ES-I3 (cell line): Measurements from ENCODE around the gene KRTAP9-9.

Experiments used
- H3K36me3 ChIP-seq: 2 replicates; pipeline ENCODE4 v1.6.1; 2013; ENCODE audit warnings: mild to moderate bottlenecking, low read length, control low read depth, moderate library complexity; ENCODE audit not compliant: insufficient read depth
- H3K4me1 ChIP-seq: 2 replicates; pipeline ENCODE4 v1.6.1; 2013; ENCODE audit warnings: mild to moderate bottlenecking, control low read depth, low read length; ENCODE audit not compliant: insufficient read depth
- H3K9ac ChIP-seq: 2 replicates; pipeline ENCODE4 v1.6.1; 2013; ENCODE audit warnings: low read depth, mild to moderate bottlenecking, low read length, moderate library complexity
- H3K9me3 ChIP-seq: 2 replicates; pipeline ENCODE4 v1.6.1; 2013; ENCODE audit warnings: mild to moderate bottlenecking, low read length, moderate library complexity; ENCODE audit not compliant: control insufficient read depth, insufficient read depth

Gene KRTAP9-9

DNA sequence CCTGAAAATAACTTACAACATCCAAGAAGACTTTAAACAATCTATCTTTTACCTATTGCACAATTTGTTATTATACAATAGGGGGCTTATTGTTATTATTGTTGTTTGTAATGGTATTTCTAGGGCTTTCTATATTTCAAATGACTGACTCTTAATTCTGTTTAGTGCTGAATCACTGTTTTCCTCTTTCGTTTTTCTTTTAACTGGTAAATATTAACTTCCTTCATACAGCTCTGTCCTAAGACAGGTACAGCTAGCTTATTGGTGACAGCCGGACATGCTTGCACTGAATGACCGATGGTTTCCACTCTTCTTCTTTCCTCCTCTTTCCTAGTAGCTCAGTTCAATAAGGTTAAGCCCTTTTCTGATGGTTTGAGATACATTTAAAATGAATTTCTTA lies 31.9 kb downstream of the KRTAP9-9 start:
- H3K36me3 ChIP-seq: no peaks in the 10 kb centered on the region
- H3K9me3 ChIP-seq: no peaks in the 10 kb centered on the region
- H3K4me1 ChIP-seq: no peaks in the 10 kb centered on the region
- no peak overlapping the region for H3K9ac ChIP-seq

GRCh38 chr17:41294016-41294415 lies 38.8 kb downstream of the KRTAP9-9 start:
- peaks cover 4% of the 10 kb centered on the region; the same call in 1 of the 2 replicates for H3K9me3 ChIP-seq

DNA sequence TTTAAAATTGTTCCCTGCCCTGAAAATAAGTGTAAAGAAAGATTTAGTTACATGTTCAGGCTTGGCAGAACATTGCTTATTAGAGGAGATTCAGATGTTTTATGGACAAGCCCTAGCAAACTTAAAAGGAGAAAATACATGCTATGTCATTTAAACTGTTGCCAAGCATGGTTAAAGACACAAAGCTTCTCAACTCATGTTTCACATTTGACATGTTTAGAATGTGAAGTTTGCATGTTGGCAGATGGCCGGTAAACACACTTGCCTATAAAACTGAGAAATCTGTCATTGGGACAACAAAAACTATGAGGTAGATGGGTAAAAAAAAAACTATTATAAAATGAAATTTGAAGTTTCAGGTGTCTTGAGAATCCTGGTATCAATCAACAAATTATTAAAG lies 41.7 kb downstream of the KRTAP9-9 start:
- Histone ChIP-seq H3K9me3 (peaks cover 4% of the 10 kb centered on the region; the same call in 1 of the 2 replicates), H3K9ac (no peak overlapping the region), H3K4me1 (no peaks in the 10 kb centered on the region), H3K36me3 (no peaks in the 10 kb centered on the region)

More at GRCh38 chr17:41294016-41294415, 38.8 kb downstream of the KRTAP9-9 start:
- Histone ChIP-seq H3K4me1 (no peaks in the 10 kb centered on the region), H3K36me3 (no peaks in the 10 kb centered on the region), H3K9ac (no peak overlapping the region)

- Histone ChIP-seq H3K9ac (no peak overlapping the region), H3K9me3 (peaks cover 4% of the 10 kb centered on the region; the same call in 1 of the 2 replicates), H3K4me1 (no peaks in the 10 kb centered on the region)
Measured at GRCh38 chr17:41298458-41299135, 43.4 kb downstream of the KRTAP9-9 start.

GRCh38 chr17:41301204-41301790 lies 46.1 kb downstream of the KRTAP9-9 start:
- H3K9me3 ChIP-seq: no peaks in the 10 kb centered on the region
- no peaks in the 10 kb centered on the region for H3K36me3 ChIP-seq
- H3K4me1 ChIP-seq: no peaks in the 10 kb centered on the region
- H3K9ac ChIP-seq: no peak overlapping the region

More at GRCh38 chr17:41298458-41299135, 43.4 kb downstream of the KRTAP9-9 start:
- H3K36me3 ChIP-seq: no peaks in the 10 kb centered on the region

DNA sequence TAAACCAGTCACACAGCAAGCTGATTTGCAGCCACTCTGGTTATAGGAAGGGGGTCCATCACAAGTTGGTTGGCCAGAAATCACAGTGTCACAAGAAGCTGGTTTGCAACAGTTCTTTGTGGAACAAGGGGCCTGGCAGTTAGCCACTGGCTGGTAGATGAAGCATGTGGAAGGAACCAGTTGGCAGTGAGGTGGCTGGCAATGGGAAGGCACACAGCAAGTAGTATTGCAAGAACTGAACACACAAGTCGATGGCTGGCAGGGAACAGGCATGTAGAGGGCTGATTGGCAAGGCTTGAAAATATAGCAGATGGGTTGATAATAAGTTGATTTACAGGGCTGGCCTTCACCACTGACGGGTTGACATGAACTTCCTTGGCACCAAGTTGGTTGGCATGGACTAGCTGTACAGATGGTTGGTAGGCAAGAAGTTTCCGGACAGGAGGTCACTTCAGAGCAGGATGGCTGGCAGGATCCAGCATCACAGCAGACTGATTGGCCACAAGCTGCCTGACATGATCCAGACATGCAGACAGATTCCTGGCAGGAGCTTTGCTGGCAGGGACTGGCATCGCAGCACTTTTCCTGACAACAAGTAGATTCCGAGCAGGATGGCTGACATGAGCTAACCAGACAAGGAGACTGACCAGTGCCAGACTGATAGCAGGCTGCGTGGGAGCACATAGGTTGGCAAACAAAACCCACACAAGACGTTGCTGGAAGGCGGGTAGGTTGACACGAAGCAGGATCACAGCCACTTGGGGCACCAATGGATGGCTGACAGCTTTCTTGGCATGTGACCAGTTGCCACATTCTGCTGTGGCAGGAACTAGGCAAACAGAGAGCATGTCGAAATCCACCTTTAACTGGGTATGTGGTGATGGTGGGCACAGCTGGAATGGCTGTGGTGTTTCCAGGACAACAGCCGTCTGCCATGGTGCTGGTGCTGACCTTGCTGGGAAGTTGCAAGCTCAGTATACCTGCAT lies 47.0 kb downstream of the KRTAP9-9 start, which contains the start of gene KRTAP29-1:
TSS of gene KRTAP29-1 (minus strand) at position 936 of the 986 bp plus-strand sequence. CDS start at position 936, 0 bp downstream.
- H3K9ac ChIP-seq: no peak within 1 kb of the TSS
- no peaks in the 10 kb centered on the region for H3K36me3 ChIP-seq
- no peaks in the 10 kb centered on the region for H3K9me3 ChIP-seq
- no peaks in the 10 kb centered on the region for H3K4me1 ChIP-seq

DNA sequence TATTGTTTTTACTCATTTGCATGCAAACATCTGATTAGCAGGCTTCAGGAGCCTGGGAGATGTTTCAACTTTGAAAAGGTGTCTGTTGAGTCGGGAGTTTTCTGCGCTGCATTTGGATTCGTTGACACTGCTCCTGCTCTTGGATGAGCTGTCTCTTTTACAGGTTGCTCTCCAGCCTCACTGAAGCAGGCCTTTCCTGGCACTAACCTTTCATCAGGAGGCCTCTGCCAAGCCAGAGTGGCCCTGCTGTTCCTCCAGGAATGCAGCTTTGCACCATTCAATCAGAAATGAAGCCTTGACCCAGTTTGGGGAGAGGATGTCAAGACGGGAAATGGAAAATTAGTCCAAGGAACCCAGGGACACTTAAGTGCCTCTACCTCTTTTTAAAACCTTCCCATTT lies 47.8 kb downstream of the KRTAP9-9 start:
- H3K9ac ChIP-seq: no peak overlapping the region
- no peaks in the 10 kb centered on the region for H3K4me1 ChIP-seq
- H3K36me3 ChIP-seq: no peaks in the 10 kb centered on the region
- no peaks in the 10 kb centered on the region for H3K9me3 ChIP-seq

GRCh38 chr17:41304091-41304490 lies 48.9 kb downstream of the KRTAP9-9 start:
- Histone ChIP-seq H3K4me1 (no peaks in the 10 kb centered on the region), H3K36me3 (no peaks in the 10 kb centered on the region), H3K9me3 (no peaks in the 10 kb centered on the region), H3K9ac (no peak overlapping the region)
